Adipose tissue (tissue), 3 donors: Measurements from ENCODE around the gene FABP1. TPM values are rescaled to one million over a fixed set of nuclear protein-coding genes. Genes with fewer than 3 reads are reported as not detected.

Source experiments
- H3K27ac ChIP-seq: one replicate; pipeline ENCODE4 v1.5.1; 2013; ENCODE audit warnings: low read depth, low read length
- whole genome bisulfite sequencing, 3 donors: extraction: QIAGEN DNeasy Blood & Tissue Kit; methylation state at CpG; one replicate each; pipeline ENCODE4 v1.1.7; 2013; 5-methylcytosine and 5-hydroxymethylcytosine counted together
- polyA plus RNA-seq, 3 donors: library from polyadenylated mRNA; stranded (reverse); fragments of 200-250 nt; gene quantifications; one replicate each; pipeline ENCODE4 v1.2.3, GENCODE V29; 2013
- donor health status: healthy with polysubstance abuse.
- donor health status: Bipolar disorder and iron deficiency.
- donor health status: healthy.

The FABP1 gene
- polyA plus RNA-seq, 3 donors: 1.1 to 4.7 (median 3.7) TPM

GRCh38 chr2:88141952-88142351, 14.1 kb upstream of the FABP1 start:
- no peak overlapping the region for H3K27ac ChIP-seq
- 95 to 98% (median 98%) methylated on average over 2 of the region's 2 CpGs for WGBS, 3 donors

GRCh38 chr2:88139804-88140203, 11.9 kb upstream of the FABP1 start:
- 81 to 85% (median 81%) methylated on average over 6 of the region's 6 CpGs for WGBS, 3 donors
- no peak overlapping the region for H3K27ac ChIP-seq

GRCh38 chr2:88139203-88139702, 11.4 kb upstream of the FABP1 start:
- WGBS, 3 donors: 26 to 73% (median 60%) methylated on average over 2 of the region's 2 CpGs

GRCh38 chr2:88137833-88138232, 10.0 kb upstream of the FABP1 start:
- WGBS, 3 donors: 89 to 94% (median 93%) methylated on average over 4 of the region's 4 CpGs
- H3K27ac ChIP-seq: no peak overlapping the region

More at GRCh38 chr2:88139203-88139702, 11.4 kb upstream of the FABP1 start:
- H3K27ac ChIP-seq: no peak overlapping the region

- WGBS, 3 donors: 66 to 84% (median 80%) methylated on average over 4 of the region's 4 CpGs
These were observed 9.0 kb upstream of the FABP1 start for GRCh38 chr2:88136817-88137216.

GRCh38 chr2:88133875-88134274, 6.0 kb upstream of the FABP1 start:
- no peak overlapping the region for H3K27ac ChIP-seq
- WGBS, 3 donors: 76 to 78% (median 77%) methylated on average over 3 of the region's 3 CpGs

More at GRCh38 chr2:88136817-88137216, 9.0 kb upstream of the FABP1 start:
- no peak overlapping the region for H3K27ac ChIP-seq

- 88 to 97% (median 91%) methylated on average over 3 of the region's 3 CpGs for WGBS, 3 donors
These were observed 4.1 kb upstream of the FABP1 start for GRCh38 chr2:88131999-88132368.

GRCh38 chr2:88131201-88131998, 3.5 kb upstream of the FABP1 start:
- H3K27ac ChIP-seq: no peak overlapping the region
- 78 to 81% (median 80%) methylated on average over 9 of the region's 9 CpGs for WGBS, 3 donors

More at GRCh38 chr2:88131999-88132368, 4.1 kb upstream of the FABP1 start:
- no peak overlapping the region for H3K27ac ChIP-seq

- H3K27ac ChIP-seq: no peak overlapping the region
- whole genome bisulfite sequencing, 3 donors: 87 to 91% (median 89%) methylated on average over 7 of the region's 7 CpGs
These were observed 1.6 kb upstream of the FABP1 start for GRCh38 chr2:88129313-88129959.

GRCh38 chr2:88128654-88129312, 921 bp upstream of the FABP1 start:
- H3K27ac ChIP-seq: no peak overlapping the region
- WGBS, 3 donors: 85 to 93% (median 92%) methylated on average over 7 of the region's 7 CpGs

GRCh38 chr2:88127638-88127887, 299 bp downstream of the FABP1 start:
- no peak overlapping the region for H3K27ac ChIP-seq
- WGBS, 3 donors: 17 to 68% (median 44%) methylated on average over 1 of the region's 1 CpG

GRCh38 chr2:88126772-88127637, 857 bp downstream of the FABP1 start:
- H3K27ac ChIP-seq: no peak overlapping the region
- WGBS, 3 donors: 86 to 91% (median 89%) methylated on average over 3 of the region's 3 CpGs

GRCh38 chr2:88125924-88126771, 1.7 kb downstream of the FABP1 start:
- H3K27ac ChIP-seq: no peak overlapping the region
- 80 to 82% (median 81%) methylated on average over 11 of the region's 11 CpGs for WGBS, 3 donors

- WGBS, 3 donors: 62 to 83% (median 80%) methylated on average over 3 of the region's 3 CpGs
- H3K27ac ChIP-seq: no peak overlapping the region
These were observed 2.4 kb downstream of the FABP1 start for GRCh38 chr2:88125344-88125923.

GRCh38 chr2:88123975-88124917, 3.6 kb downstream of the FABP1 start:
- no peak overlapping the region for H3K27ac ChIP-seq
- WGBS, 3 donors: 83 to 91% (median 91%) methylated on average over 8 to 9 of the region's 9 CpGs
